Measurements from ENCODE around the gene PIK3C2B.

The PIK3C2B gene

DNA sequence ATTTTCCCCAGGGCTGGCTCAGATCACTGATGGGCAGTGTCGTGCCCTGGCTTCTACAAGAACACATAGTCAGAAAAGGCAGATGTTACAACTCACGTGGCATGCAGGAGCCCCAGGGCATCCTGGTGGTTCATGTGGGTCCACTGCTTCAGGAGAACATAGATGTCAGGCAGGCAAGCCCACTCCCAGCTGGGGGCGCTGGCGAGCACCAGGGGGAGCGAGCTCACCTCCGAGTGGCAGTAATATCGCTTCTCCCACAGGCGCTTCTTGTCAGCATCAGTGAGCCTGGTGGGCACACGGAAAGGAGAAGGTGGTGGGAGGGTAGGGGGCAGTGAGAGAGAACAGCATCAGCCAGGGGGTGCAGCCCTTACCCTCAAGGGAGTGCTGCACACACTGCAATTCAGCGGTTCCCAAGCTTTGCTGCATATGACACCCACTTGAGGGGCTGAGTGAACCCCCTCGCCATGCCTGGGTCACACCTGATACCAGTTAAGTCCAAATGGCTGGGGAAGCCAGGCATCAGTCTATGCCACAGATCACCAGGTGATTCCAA is 48.7 kb downstream of the PIK3C2B start:
- Histone ChIP-seq H3K9ac (ENCODE audit: low read depth, low read length, poor library complexity, severe bottlenecking) (no peak overlapping the region), H3K4me1 (ENCODE audit: insufficient read depth, low read length, poor library complexity, severe bottlenecking) (peaks cover 29% of the 10 kb centered on the region), H3K9me3 (ENCODE audit: insufficient read depth, low read depth, low read length) (no peaks in the 10 kb centered on the region), H2AFZ (ENCODE audit: low read length) (no peak overlapping the region), H3K4me3 (ENCODE audit: low read length, poor library complexity, severe bottlenecking) (no peak overlapping the region), H3F3A (ENCODE audit: low read depth) (no peaks in the 10 kb centered on the region), H3K36me3 (ENCODE audit: insufficient read depth, low read length) (peaks cover 80% of the 10 kb centered on the region; the same call in 1 of the 2 replicates), H3K4me2 (ENCODE audit: low read depth, low read length, poor library complexity, severe bottlenecking) (no peak overlapping the region), H3K9me2 (replicated peaks; ENCODE audit: low read depth, low read length) (no peaks in the 10 kb centered on the region), H3K27me3 (ENCODE audit: insufficient read depth, low read length, poor library complexity, severe bottlenecking) (no peaks in the 10 kb centered on the region), H4K20me1 (ENCODE audit: insufficient read depth, low read length, poor library complexity, severe bottlenecking) (peaks cover 3% of the 10 kb centered on the region), H3K79me2 (ENCODE audit: insufficient read depth, low read length) (no peaks in the 10 kb centered on the region)
- TF ChIP-seq, protein P1, sequence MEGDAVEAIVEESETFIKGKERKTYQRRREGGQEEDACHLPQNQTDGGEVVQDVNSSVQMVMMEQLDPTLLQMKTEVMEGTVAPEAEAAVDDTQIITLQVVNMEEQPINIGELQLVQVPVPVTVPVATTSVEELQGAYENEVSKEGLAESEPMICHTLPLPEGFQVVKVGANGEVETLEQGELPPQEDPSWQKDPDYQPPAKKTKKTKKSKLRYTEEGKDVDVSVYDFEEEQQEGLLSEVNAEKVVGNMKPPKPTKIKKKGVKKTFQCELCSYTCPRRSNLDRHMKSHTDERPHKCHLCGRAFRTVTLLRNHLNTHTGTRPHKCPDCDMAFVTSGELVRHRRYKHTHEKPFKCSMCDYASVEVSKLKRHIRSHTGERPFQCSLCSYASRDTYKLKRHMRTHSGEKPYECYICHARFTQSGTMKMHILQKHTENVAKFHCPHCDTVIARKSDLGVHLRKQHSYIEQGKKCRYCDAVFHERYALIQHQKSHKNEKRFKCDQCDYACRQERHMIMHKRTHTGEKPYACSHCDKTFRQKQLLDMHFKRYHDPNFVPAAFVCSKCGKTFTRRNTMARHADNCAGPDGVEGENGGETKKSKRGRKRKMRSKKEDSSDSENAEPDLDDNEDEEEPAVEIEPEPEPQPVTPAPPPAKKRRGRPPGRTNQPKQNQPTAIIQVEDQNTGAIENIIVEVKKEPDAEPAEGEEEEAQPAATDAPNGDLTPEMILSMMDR (conservative IDR thresholded peaks at IDR 0.05; ENCODE audit: low read length): no peak; the same call in 1 of the 2 replicates
- no peak for TF ChIP-seq EZH2phosphoT487 (IDR thresholded peaks at IDR 0.05; ENCODE audit: borderline replicate concordance)
